ENCODE data around the gene SNX5.

The SNX5 gene

DNA sequence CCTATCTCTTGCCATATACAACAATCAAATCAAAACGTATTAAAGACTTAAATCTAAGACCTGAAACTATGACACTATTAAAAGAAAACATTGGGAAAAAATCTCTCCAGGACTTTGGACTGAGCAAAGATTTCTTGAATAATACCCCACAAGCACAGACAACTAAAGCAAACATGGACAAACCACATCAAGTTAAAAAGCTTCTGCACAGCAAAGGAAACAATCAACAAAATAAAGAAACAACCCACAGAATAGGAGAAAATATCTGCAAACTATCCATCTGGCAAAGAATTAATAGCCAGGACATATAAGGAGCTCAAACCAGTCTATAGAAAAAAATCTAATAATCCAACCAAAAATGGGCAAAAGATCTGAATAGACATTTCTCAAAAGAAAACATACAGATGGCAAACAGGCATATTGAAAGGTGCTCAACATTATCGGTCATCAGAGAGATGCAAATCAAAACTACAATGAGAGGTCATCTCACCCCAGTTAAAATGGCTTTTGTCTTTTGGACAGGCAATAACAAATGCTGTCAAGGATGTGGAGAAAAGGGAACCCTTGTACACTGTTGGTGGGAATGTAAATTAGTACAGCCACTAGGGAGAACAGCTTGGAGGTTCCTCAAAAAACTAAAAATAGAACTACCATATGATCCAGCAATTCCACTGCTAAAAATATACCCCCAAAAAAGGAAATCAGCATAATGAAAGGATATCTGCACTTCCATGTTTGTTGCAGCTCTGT, 76.2 kb downstream of the SNX5 start:
- no peaks in the 10 kb centered on the region for H3K27me3 ChIP-seq (ENCODE audit: insufficient read depth, low read length)
- no peak overlapping the region for H3K9ac ChIP-seq (ENCODE audit: low read depth, low read length)
- H3K36me3 ChIP-seq (ENCODE audit: insufficient read depth, low read length): no peaks in the 10 kb centered on the region
- peaks cover 19% of the 10 kb centered on the region for H3K4me1 ChIP-seq (ENCODE audit: insufficient read depth, low read length)
- H3K4me3 ChIP-seq (ENCODE audit: low read length): no peak overlapping the region
- H3K27ac ChIP-seq (ENCODE audit: low read depth, low read length): no peak overlapping the region
- H3K9me3 ChIP-seq (ENCODE audit: insufficient read depth, low read depth, low read length): peaks cover 7% of the 10 kb centered on the region
- WGBS: 88% methylated on average over 2 of the region's 2 CpGs

Data from HUES64 (cell line).